Measurements from ENCODE around the gene WDR72. TPM values are rescaled to one million over a fixed set of nuclear protein-coding genes. Genes with fewer than 3 reads are reported as not detected.

WDR72 gene
- total and polyA plus RNA-seq, 2 donors (not counting 1 experiment from before 2014, with no cell fraction given): not detected

DNA sequence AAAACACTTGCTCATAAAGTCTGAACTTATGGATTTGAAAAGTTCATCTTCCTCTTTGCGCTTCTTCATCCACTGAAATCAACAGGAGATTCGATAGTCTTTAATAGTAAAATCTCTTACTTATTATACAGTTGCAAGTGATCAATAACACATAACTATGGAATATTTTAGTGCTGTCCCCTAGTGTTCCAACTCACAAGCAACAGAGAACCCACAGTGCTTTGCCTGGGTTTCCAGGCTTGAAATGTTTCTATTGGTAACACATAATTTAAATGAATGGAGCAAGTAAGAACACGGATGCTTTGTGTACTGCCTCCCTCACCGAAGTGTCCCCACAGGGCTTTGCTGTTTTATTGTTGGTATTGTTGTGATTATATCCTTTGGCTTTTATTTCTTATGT, 93.5 kb downstream of the WDR72 start:
- Mint-ChIP-seq H3K4me3 (no peak overlapping the region), H3K9me3 (ENCODE audit: insufficient read depth) (no peaks in the 10 kb centered on the region), H3K4me1 (no peaks in the 10 kb centered on the region), H3K27me3 (no peaks in the 10 kb centered on the region), H3K27ac (no peak overlapping the region)
- intact Hi-C loops (cut with micrococcal nuclease): no loop called here
- Histone ChIP-seq H3K79me2 (ENCODE audit: control insufficient read depth, insufficient read depth, low read length) (no peaks in the 10 kb centered on the region), H4K20me1 (ENCODE audit: control insufficient read depth, insufficient read depth, low read length, poor library complexity, severe bottlenecking) (no peaks in the 10 kb centered on the region), H3K4me2 (replicated peaks; ENCODE audit: low read depth, low read length, poor library complexity, severe bottlenecking) (no peak overlapping the region), H3K4me3 (ENCODE audit: control extremely low read depth in 1 of 5, extremely low read depth in 1 of 5, insufficient read depth in 1 of 5, low read depth in 2 of 5, low read length in 4 of 5) (no peak overlapping the region), H2AFZ (ENCODE audit: insufficient read depth, low read depth, low read length, poor library complexity, severe bottlenecking) (no peak overlapping the region), H3K36me3 (replicated peaks in 1 of 2; ENCODE audit: control extremely low read depth in 1 of 2, control insufficient read depth in 1 of 2, extremely low read depth in 1 of 2, insufficient read depth in 2 of 2, low read length in 1 of 2) (no peaks in the 10 kb centered on the region), H3K9ac (ENCODE audit: low read length) (no peak overlapping the region), H3K27me3 (replicated peaks in 1 of 4; ENCODE audit: control extremely low read depth in 1 of 4, control insufficient read depth in 3 of 4, insufficient read depth in 4 of 4, low read length in 3 of 4) (peaks cover 0 to 3% (median 0%) of the 10 kb centered on the region in 4 experiments), H3K27ac (ENCODE audit: low read length in 2 of 2) (no peak overlapping the region), H3K4me1 (ENCODE audit: control insufficient read depth in 2 of 2, insufficient read depth in 2 of 2, low read length in 2 of 2) (no peaks in the 10 kb centered on the region), H3K9me3 (ENCODE audit: control extremely low read depth in 1 of 3, control insufficient read depth in 2 of 3, insufficient read depth in 1 of 3, low read length in 2 of 3) (no peaks in the 10 kb centered on the region)
- POLR2A ChIA-PET: no interaction called here
- CTCF ChIA-PET: no interaction called here
- no CpG with 5 or more reads among the region's 4 CpGs for WGBS (ENCODE audit: insufficient coverage)
- no peak for DNase-seq
- no peak for TF ChIP-seq CTCF (IDR thresholded peaks at IDR 0.05)
- TF ChIP-seq EZH2 (IDR thresholded peaks at IDR 0.05; ENCODE audit: borderline replicate concordance, insufficient read depth, low read depth, low read length, poor library complexity, severe bottlenecking): no peak
- no peak for ATAC-seq (ENCODE audit: low read depth)

- WGBS (ENCODE audit: insufficient coverage): 89% methylated on average over 8 of the region's 11 CpGs
- no peak overlapping the region for H3K27ac Mint-ChIP-seq
- H3K9ac ChIP-seq (ENCODE audit: low read length): no peak overlapping the region
- H3K9me3 Mint-ChIP-seq (ENCODE audit: insufficient read depth): no peaks in the 10 kb centered on the region
- H3K4me1 Mint-ChIP-seq: no peaks in the 10 kb centered on the region
- no peaks in the 10 kb centered on the region for H3K4me1 ChIP-seq (ENCODE audit: control insufficient read depth in 2 of 2, insufficient read depth in 2 of 2, low read length in 2 of 2)
- H3K9me3 ChIP-seq (ENCODE audit: control extremely low read depth in 1 of 3, control insufficient read depth in 2 of 3, insufficient read depth in 1 of 3, low read length in 2 of 3): no peaks in the 10 kb centered on the region
- H3K4me3 Mint-ChIP-seq: no peak overlapping the region
- intact Hi-C loops (cut with micrococcal nuclease): no loop called here
- TF ChIP-seq CTCF (IDR thresholded peaks at IDR 0.05): no peak
- no peaks in the 10 kb centered on the region for H3K79me2 ChIP-seq (ENCODE audit: control insufficient read depth, insufficient read depth, low read length)
- POLR2A ChIA-PET: no interaction called here
- H3K36me3 ChIP-seq (replicated peaks in 1 of 2; ENCODE audit: control extremely low read depth in 1 of 2, control insufficient read depth in 1 of 2, extremely low read depth in 1 of 2, insufficient read depth in 2 of 2, low read length in 1 of 2): no peaks in the 10 kb centered on the region
- no peaks in the 10 kb centered on the region for H3K27me3 ChIP-seq (replicated peaks in 1 of 4; ENCODE audit: control extremely low read depth in 1 of 4, control insufficient read depth in 3 of 4, insufficient read depth in 4 of 4, low read length in 3 of 4)
- ATAC-seq (ENCODE audit: low read depth) (no peak), DNase-seq (no peak)
- H3K27ac ChIP-seq (ENCODE audit: low read length in 2 of 2): no peak overlapping the region
- CTCF ChIA-PET: no interaction called here
- H3K4me3 ChIP-seq (ENCODE audit: control extremely low read depth in 1 of 5, extremely low read depth in 1 of 5, insufficient read depth in 1 of 5, low read depth in 2 of 5, low read length in 4 of 5): no peak overlapping the region
- H2AFZ ChIP-seq (ENCODE audit: insufficient read depth, low read depth, low read length, poor library complexity, severe bottlenecking): no peak overlapping the region
- no peaks in the 10 kb centered on the region for H4K20me1 ChIP-seq (ENCODE audit: control insufficient read depth, insufficient read depth, low read length, poor library complexity, severe bottlenecking)
- H3K4me2 ChIP-seq (replicated peaks; ENCODE audit: low read depth, low read length, poor library complexity, severe bottlenecking): no peak overlapping the region
- no peaks in the 10 kb centered on the region for H3K27me3 Mint-ChIP-seq
These were observed 100.5 kb downstream of the WDR72 start for GRCh38 chr15:53658827-53659555.

Data from B cell (primary cell).